GM18505 (cell line): ENCODE data around the gene RCVRN.

Experiments
- ATAC-seq: cut with Tn5 transposase; IDR thresholded peaks from one replicate; pipeline ENCODE4 v1.9.1; 2021; ENCODE audit not compliant: unreplicated experiment
- POLR2A ChIP-seq: IDR thresholded peaks from 4 replicates; pipeline ENCODE4 v1.6.1; 2011; ENCODE audit warnings: borderline replicate concordance; ENCODE audit not compliant: insufficient read depth, insufficient read length; ENCODE audit errors: extremely low read depth

The RCVRN gene

DNA sequence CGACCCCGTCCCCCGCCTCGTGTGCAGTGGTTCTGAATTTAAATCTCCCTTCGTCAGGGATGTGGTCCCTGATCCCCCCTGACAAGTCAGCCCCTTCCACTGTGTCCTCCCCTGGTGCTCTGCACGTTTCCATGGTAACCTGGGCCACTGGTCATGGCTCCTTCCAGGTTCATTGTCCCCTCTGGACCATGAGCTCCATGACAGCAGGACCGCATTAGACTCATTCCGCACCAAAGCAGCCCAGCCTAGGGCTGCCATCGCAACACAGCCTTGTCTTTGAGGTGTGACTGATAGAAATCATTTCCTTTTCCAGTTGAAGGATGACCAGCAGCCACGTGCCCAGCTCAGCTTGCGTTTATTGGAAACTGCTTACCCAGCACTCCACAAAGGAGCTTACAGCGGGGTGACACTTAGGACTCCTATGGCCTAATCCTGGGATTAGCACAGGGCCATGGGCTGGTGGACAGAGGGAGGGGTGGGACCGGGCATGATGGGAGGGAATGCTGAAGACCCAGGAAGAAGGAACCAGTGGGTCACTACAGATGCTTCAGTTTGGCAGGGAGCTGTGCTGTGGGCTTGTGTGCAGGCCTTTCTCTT lies 7.6 kb downstream of the RCVRN start:
- no peak for TF ChIP-seq POLR2A
- no peak for ATAC-seq

DNA sequence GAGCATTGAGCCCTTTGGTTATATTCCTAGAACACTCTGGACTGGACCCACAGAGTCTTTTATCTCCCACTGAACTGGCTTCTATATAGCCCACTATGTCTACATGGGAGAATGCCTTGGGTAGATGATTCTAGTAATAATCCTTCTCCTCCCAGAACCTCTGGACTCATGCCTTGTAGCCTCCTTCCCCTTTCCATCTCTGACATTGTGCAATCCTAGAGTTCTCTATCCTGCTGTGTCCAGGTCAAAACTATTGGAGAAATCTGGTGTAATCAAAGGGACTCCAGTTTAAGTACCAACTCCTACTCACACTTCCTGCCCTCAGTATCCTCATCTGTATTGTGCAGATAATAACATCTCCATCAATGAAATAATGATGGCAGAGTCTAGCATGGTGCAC lies 9.1 kb downstream of the RCVRN start:
- TF ChIP-seq POLR2A, result no peak
- no peak for ATAC-seq

DNA sequence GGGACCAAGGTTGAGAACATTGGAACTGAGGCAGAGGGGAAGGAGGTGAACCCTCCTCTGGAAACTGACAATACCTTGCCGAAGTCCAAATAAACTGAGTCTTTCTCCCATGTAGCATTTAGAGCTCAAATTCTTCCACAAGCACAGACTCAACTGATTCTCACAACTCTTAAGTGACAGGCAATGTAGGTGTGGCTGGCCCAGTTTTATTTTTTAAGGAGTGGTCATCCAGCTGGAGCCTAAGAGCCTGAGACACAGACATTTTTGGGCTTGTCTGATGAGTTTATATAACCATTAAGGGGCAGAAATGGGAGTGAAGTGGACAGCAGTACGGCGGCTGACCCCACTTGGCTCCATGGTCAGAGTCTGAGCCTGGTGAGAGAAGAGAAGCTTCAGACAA lies 10.8 kb downstream of the RCVRN start:
- no peak for ATAC-seq
- no peak for TF ChIP-seq POLR2A

DNA sequence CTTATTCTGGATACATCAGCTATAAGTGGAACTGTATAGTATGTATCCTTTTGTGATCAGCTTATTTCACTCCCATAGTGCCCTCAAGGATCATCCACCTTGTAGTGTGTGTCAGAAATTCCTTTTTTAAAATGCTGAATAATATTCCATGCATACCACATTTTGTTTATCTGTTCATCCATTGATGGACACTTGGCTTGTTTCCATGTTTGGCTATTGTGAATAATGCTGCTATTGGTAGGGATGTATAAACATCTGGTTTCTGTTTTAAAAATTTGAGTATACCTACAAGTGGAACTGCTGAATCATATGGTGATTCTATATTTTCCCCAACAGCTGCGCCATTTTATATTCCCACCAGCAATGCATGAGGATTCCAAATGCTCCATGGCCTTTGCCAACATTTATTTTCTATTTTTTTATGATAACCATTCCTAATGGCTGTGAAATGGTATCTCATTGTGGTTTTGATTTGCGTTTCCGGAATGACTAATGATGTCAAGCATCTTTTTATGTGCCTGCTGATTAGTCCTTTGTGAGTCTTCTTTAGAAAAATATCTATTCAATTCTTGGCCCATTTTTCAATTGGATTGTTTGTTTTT lies 11.6 kb downstream of the RCVRN start:
- ATAC-seq, result no peak
- TF ChIP-seq POLR2A, result no peak

DNA sequence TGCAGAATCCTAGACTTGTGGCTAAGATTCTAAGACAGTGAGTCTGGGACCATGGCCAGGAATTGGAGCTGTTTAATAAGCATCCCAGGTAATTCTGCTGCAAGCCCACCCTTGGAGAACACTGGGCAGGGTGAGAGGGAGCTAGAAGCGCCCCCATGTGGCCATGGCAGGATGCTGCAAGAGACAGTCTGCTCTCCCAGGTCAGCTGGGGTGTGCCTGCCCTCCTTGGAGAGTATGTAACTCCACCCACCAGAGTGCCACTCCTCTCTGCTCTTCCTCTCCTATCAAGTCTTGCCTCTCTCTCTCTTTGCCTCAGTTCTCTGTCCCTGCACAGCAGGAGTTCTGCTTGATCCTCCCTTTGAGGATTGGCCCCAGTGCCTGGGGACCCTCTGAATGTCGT lies 14.9 kb downstream of the RCVRN start:
- no peak for TF ChIP-seq POLR2A
- no peak for ATAC-seq

DNA sequence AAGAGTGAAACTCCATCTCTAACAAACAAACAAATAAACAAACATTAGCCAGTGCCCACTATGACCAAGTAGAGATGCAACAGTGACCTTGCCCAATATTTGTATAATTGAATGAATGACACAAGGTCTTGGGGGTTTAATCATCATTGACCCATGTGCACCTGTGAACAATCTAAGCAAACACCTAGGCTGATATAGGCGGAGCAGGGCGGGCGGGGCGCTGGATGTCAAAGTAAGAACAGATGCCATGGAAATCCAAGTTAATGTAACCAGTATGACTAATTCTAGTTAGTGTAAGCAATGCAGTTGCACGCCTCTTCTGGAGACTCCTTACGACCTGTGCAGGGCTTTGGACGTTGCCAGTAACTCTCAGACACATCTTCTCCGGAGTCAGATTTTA lies 17.6 kb downstream of the RCVRN start:
- TF ChIP-seq POLR2A, result no peak
- ATAC-seq, result no peak

DNA sequence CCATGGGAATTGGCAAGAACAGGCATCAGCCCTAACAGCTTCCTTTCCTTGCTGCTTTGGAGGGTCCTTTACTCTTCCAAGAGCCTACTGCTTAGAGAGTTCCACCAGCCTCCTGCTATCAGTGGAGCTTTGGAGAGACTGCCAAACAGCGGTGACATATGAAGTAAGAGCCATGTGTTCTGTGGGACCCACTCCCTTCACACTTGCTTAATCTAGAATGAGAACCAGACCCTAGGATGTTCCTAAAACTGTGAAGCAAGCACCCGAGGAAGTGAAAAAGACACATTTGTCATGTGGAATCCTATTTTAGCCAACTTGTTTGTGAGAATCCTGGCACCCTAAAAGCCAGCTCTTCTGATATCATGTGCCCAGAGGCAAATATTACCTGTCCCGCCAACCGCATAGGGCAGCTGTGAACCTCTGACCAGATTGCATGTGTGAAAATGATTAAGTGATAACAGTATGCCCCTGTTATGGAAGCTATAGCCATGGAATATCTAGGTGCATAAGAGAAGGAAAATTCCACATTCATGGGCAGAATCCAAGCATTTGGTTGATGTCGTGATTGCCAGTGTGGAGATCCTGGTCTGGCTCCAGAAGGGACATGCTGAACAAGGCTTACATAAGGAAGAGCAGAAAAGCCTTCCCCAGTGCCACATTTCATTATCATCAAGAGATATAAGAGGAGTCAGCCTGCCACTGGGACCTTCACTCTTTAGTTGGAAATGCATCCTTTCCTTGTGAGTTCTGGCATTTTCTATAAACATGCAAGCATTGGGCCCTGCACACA lies 18.7 kb downstream of the RCVRN start:
- no peak for TF ChIP-seq POLR2A
- ATAC-seq, result no peak

DNA sequence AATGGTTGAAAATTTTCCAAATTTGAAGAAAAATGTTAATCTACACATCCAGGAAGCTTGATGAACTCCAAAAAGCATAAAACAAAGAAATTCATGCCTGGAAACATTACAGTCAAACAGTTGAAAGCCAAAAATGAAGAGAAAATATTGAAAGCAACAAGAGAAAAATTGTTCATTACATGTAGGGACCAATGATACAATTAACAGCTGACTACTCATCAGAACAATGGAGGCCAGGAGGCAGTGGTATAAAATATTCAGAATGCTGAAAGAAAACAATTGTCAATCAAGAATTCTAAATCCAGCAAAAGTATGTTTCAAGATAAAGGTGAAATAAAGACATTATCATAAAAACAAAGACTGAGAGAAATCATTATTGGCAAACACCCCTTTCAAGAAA lies 21.6 kb downstream of the RCVRN start:
- no peak for TF ChIP-seq POLR2A
- ATAC-seq, result no peak

DNA sequence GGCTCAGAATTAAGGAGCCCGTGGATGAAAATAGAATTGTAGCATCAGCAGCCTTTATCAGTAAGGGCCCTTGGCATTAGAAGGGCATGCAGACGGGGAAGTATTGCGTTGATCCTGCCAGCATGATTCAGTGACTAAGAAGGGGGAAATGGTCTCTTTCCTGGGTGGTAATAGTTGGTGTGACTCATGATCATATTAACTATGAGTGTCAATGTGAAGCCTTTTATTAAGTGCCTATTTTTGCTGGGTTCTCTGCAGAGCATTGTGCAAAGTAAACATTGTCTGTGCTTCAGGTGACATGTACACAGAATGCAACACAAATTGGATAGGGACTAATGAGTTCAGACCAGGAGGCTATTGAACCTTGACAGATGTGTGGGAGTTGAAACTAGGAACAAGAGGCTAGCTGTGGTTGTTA lies 24.5 kb downstream of the RCVRN start:
- ATAC-seq, result no peak

DNA sequence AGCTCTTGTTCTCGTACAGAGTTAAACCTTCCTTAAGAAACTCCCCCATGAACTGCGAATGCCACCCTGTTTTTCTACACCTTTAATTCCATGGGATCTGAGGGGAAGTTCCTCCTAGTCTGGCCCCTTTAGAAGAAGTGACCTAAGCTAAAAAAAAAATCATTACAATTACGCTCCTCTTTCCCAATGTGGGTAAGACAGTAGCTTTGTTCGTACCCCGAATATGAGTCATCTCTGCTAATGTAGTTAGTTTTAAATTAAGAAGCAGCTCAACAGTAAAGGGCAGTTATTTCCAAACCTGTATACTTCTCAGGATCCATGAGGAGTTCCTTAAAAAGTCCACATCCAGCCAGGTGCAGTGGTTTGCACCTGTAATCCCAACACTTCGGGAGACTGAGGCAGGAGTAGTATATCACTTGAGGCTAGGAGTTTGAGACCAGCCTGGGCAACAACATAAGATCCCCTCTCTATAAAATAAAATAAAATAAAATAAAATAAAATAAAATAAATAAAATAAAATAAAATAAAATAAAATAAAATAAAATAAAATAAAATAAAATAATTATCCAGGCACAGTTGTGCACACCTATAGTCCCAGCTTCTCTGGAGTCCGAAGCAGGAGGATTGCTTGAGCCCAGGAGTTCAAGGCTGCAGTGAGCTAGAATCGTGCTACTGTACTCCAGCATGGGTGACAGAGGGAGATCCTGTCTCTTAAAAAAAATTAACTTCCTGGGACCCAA lies 26.1 kb downstream of the RCVRN start:
- no peak for ATAC-seq
- no peak for TF ChIP-seq POLR2A

More for the DNA sequence above, 24.5 kb downstream of the RCVRN start:
- no peak for TF ChIP-seq POLR2A

DNA sequence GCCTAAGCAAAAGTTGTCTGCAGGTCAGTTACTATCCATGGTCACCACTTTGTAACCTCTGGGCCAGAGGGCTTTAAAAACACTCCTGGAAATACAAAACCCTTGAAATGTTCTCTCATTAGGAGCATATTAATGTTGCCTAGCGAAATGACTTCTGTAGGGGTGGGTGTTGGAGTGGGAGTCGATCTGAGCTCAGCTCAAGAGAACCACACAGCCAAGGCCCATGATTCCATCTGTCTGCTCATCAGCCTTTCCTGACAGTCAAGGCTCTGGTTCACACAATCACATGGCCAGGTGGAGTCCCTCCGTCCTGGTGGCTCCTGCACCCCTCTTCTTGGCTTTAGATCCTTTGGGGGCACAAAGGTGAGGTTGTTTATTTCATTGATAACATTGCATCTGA lies 26.7 kb downstream of the RCVRN start:
- no peak for TF ChIP-seq POLR2A
- ATAC-seq, result no peak

DNA sequence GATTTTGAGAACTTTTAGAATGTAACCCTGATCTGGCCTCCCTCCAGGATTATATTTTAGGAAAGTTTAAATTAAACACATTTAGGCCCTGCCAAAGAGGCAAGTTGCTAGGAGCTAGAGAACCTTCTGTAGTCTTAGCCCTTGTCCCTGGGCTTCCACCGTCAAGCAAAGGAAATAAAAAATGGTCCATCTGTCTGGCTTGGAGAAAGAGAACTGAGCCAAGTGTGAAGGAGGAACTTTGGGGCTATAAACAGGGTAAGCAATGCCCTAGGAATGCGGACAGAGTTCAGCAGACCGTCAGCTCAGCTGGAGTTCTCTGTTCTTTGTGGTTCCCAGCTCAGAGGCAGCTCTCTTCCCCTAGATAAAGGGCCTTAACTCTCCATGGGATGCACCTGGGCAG lies 29.6 kb downstream of the RCVRN start:
- no peak for ATAC-seq
- TF ChIP-seq POLR2A, result no peak

DNA sequence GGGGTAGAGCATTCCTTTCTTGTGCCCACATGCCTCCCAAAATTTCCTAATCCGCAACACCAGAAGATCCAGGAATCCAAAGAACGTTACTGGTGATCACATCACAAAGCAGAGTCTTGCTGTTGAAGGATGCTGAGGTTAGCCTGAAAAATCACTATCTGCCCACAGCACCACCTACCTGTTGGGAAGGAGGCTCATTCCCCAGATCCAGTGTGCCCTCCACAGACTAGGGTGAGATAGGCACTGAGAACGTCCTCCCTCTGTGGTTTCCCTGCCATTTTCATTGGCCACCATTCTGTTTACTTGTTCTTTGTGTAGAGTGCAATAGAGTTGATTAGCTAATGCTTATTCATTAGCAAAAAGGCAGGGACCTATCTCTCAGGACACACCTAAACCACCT lies 30.3 kb downstream of the RCVRN start:
- TF ChIP-seq POLR2A, result no peak

More for the DNA sequence above, 30.3 kb downstream of the RCVRN start:
- ATAC-seq, result no peak
